SK-N-MC (cell line): Measurements from ENCODE around the gene ADAMTSL1.

Experiments
- DNase-seq: peaks from one replicate; pipeline ENCODE4 v3.0.0-alpha.2; 2011; ENCODE audit warnings: low read depth, low spot score
- H3K27ac ChIP-seq: fragments of 200-600 bp; sonication (generic); 2 replicates; pipeline ENCODE4 v1.5.1; 2016; ENCODE audit warnings: mixed run types
- H3K36me3 ChIP-seq: fragments of 200-600 bp; sonication (generic); 2 replicates; pipeline ENCODE4 v1.6.1; 2017; ENCODE audit warnings: antibody characterized with exemption, low read length, mixed read lengths; ENCODE audit not compliant: insufficient read depth
- H3K4me3 ChIP-seq: fragments of 200-600 bp; sonication (generic); 2 replicates; pipeline ENCODE4 v1.5.1; 2016
- H3K9ac ChIP-seq: fragments of 200-600 bp; sonication (generic); 2 replicates; pipeline ENCODE4 v1.8.0; 2017; ENCODE audit warnings: mixed run types, mixed read lengths; ENCODE audit not compliant: insufficient read length
- H3K9me3 ChIP-seq: fragments of 200-600 bp; sonication (generic); 2 replicates; pipeline ENCODE4 v1.6.1; 2017; ENCODE audit warnings: low read depth, mild to moderate bottlenecking, antibody characterized with exemption, low read length, moderate library complexity, mixed read lengths
- EZH2 ChIP-seq: fragments of 200-600 bp; sonication (generic); IDR thresholded peaks from one replicate; pipeline ENCODE4 v1.6.1; 2017; ENCODE audit warnings: antibody characterized with exemption
- FOXP2 ChIP-seq: optimal IDR thresholded peaks from 2 replicates; pipeline ENCODE3; 2011; ENCODE audit warnings: mild to moderate bottlenecking, moderate library complexity; ENCODE audit not compliant: insufficient read depth; ENCODE audit errors: extremely low read length, control extremely low read depth
- POLR2AphosphoS5 ChIP-seq: IDR thresholded peaks from 2 replicates; pipeline ENCODE4 v1.6.1; 2012; ENCODE audit warnings: mild to moderate bottlenecking, low read depth, low read length, borderline replicate concordance

ADAMTSL1 gene

GRCh38 chr9:18606281-18606680, 132.3 kb downstream of the ADAMTSL1 start:
- no peak overlapping the region for H3K4me3 ChIP-seq
- no peaks in the 10 kb centered on the region for H3K9me3 ChIP-seq
- DNase-seq: no peak
- TF ChIP-seq POLR2AphosphoS5 (no peak), FOXP2 (no peak), EZH2 (no peak)
- H3K27ac ChIP-seq: no peak overlapping the region
- H3K36me3 ChIP-seq: no peaks in the 10 kb centered on the region
- H3K9ac ChIP-seq: no peak overlapping the region

GRCh38 chr9:18606846-18607245, 132.9 kb downstream of the ADAMTSL1 start:
- Histone ChIP-seq H3K9ac (no peak overlapping the region), H3K4me3 (no peak overlapping the region), H3K9me3 (no peaks in the 10 kb centered on the region), H3K27ac (no peak overlapping the region), H3K36me3 (no peaks in the 10 kb centered on the region)
- TF ChIP-seq POLR2AphosphoS5: no peak
- TF ChIP-seq FOXP2: no peak
- no peak for TF ChIP-seq EZH2
- no peak for DNase-seq

- Histone ChIP-seq H3K9me3 (no peaks in the 10 kb centered on the region), H3K36me3 (no peaks in the 10 kb centered on the region), H3K9ac (no peak overlapping the region), H3K4me3 (no peak overlapping the region), H3K27ac (no peak overlapping the region)
- no peak for DNase-seq
- no peak for TF ChIP-seq EZH2
- no peak for TF ChIP-seq FOXP2
- no peak for TF ChIP-seq POLR2AphosphoS5
Observed at GRCh38 chr9:18608371-18608770, 134.4 kb downstream of the ADAMTSL1 start.

GRCh38 chr9:18610956-18611355, 137.0 kb downstream of the ADAMTSL1 start:
- no peaks in the 10 kb centered on the region for H3K9me3 ChIP-seq

GRCh38 chr9:18611971-18612370, 138.0 kb downstream of the ADAMTSL1 start:
- Histone ChIP-seq H3K27ac (no peak overlapping the region), H3K9ac (no peak overlapping the region), H3K36me3 (no peaks in the 10 kb centered on the region), H3K4me3 (no peak overlapping the region), H3K9me3 (no peaks in the 10 kb centered on the region)
- peak; percentile 53 for DNase-seq
- TF ChIP-seq FOXP2: no peak

More at GRCh38 chr9:18610956-18611355, 137.0 kb downstream of the ADAMTSL1 start:
- no peak overlapping the region for H3K27ac ChIP-seq
- no peak for TF ChIP-seq POLR2AphosphoS5
- no peak for TF ChIP-seq EZH2
- no peak for TF ChIP-seq FOXP2
- no peaks in the 10 kb centered on the region for H3K36me3 ChIP-seq
- H3K9ac ChIP-seq: no peak overlapping the region
- no peak overlapping the region for H3K4me3 ChIP-seq
- no peak for DNase-seq

GRCh38 chr9:18614116-18614515, 140.2 kb downstream of the ADAMTSL1 start:
- Histone ChIP-seq H3K27ac (no peak overlapping the region), H3K9ac (no peak overlapping the region), H3K9me3 (no peaks in the 10 kb centered on the region), H3K4me3 (no peak overlapping the region), H3K36me3 (no peaks in the 10 kb centered on the region)
- TF ChIP-seq POLR2AphosphoS5 (no peak), EZH2 (no peak), FOXP2 (no peak)
- DNase-seq: no peak

GRCh38 chr9:18614651-18615050, 140.7 kb downstream of the ADAMTSL1 start:
- Histone ChIP-seq H3K36me3 (no peaks in the 10 kb centered on the region), H3K4me3 (no peak overlapping the region), H3K9ac (no peak overlapping the region), H3K9me3 (no peaks in the 10 kb centered on the region), H3K27ac (no peak overlapping the region)
- TF ChIP-seq POLR2AphosphoS5 (no peak), EZH2 (no peak), FOXP2 (no peak)
- no peak for DNase-seq

- no peak for DNase-seq
- Histone ChIP-seq H3K36me3 (no peaks in the 10 kb centered on the region), H3K9me3 (no peaks in the 10 kb centered on the region), H3K27ac (no peak overlapping the region), H3K4me3 (no peak overlapping the region), H3K9ac (no peak overlapping the region)
- TF ChIP-seq POLR2AphosphoS5 (no peak), FOXP2 (no peak), EZH2 (no peak)
Observed at GRCh38 chr9:18616976-18617375, 143.0 kb downstream of the ADAMTSL1 start.

GRCh38 chr9:18617759-18618158, 143.8 kb downstream of the ADAMTSL1 start:
- H3K9ac ChIP-seq: no peak overlapping the region
- no peaks in the 10 kb centered on the region for H3K9me3 ChIP-seq
- no peaks in the 10 kb centered on the region for H3K36me3 ChIP-seq
- no peak for TF ChIP-seq EZH2
- no peak for TF ChIP-seq FOXP2
- TF ChIP-seq POLR2AphosphoS5: no peak
- no peak for DNase-seq
- H3K4me3 ChIP-seq: no peak overlapping the region
- no peak overlapping the region for H3K27ac ChIP-seq

- no peaks in the 10 kb centered on the region for H3K36me3 ChIP-seq
- no peak overlapping the region for H3K27ac ChIP-seq
- no peak for DNase-seq
- TF ChIP-seq POLR2AphosphoS5 (no peak), EZH2 (no peak), FOXP2 (no peak)
- H3K4me3 ChIP-seq: no peak overlapping the region
- H3K9ac ChIP-seq: no peak overlapping the region
- no peaks in the 10 kb centered on the region for H3K9me3 ChIP-seq
Observed at GRCh38 chr9:18618862-18619261, 144.9 kb downstream of the ADAMTSL1 start.
